ENCODE data around the gene ZNF500.

The ZNF500 gene

DNA sequence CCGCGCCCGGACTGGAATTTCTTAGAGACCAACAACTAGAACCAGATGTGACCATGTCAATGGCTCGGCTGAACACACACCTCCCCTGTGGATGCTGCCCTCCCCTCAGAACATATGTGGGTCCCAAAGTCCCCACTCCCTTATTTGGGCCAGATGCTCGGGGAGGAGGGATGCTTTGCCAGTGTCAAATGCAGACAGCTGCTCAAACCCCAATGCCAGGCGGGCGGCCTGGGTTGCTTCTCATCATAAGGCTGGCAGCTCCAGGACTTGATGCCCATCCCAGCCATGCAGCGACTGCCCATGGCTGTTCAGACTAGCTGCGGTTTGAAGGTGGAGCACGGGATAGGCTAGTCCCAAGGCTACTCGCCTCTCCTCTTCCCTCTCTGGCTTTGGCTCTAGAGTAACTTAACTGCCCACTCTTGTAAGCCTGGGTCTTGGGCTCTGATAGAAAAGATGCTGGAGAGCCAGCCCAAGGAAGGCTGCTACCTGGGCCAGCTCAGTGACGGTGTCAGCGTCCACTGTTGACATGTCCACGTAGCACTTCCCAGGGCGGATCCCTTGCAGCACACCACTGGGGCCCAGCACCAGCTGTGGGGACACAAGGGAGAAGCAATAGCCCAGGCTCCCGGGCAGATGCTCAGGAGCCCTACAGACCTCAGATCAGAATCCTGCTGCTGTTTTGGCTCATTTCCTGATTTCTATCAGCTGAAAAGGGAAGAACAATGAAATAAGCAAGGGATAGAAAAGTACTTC, 46.5 kb upstream of the ZNF500 start:
- TF ChIP-seq, protein P1, sequence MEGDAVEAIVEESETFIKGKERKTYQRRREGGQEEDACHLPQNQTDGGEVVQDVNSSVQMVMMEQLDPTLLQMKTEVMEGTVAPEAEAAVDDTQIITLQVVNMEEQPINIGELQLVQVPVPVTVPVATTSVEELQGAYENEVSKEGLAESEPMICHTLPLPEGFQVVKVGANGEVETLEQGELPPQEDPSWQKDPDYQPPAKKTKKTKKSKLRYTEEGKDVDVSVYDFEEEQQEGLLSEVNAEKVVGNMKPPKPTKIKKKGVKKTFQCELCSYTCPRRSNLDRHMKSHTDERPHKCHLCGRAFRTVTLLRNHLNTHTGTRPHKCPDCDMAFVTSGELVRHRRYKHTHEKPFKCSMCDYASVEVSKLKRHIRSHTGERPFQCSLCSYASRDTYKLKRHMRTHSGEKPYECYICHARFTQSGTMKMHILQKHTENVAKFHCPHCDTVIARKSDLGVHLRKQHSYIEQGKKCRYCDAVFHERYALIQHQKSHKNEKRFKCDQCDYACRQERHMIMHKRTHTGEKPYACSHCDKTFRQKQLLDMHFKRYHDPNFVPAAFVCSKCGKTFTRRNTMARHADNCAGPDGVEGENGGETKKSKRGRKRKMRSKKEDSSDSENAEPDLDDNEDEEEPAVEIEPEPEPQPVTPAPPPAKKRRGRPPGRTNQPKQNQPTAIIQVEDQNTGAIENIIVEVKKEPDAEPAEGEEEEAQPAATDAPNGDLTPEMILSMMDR (IDR thresholded peaks at IDR 0.05; ENCODE audit: low read depth, low read length, poor library complexity, severe bottlenecking), result no peak
- TF ChIP-seq EZH2phosphoT487 (IDR thresholded peaks at IDR 0.05; ENCODE audit: borderline replicate concordance, low read length), result no peak
- Histone ChIP-seq H3K4me3 (ENCODE audit: low read length) (no peak overlapping the region), H3K36me3 (ENCODE audit: control insufficient read depth, low read length) (peaks cover 62% of the 10 kb centered on the region), H3K4me1 (ENCODE audit: control insufficient read depth, low read length) (no peaks in the 10 kb centered on the region), H3F3A (ENCODE audit: control insufficient read depth, insufficient read depth) (no peaks in the 10 kb centered on the region), H3K27ac (ENCODE audit: low read depth, low read length) (no peak overlapping the region), H3K9me2 (replicated peaks; ENCODE audit: control insufficient read depth, low read length) (no peaks in the 10 kb centered on the region), H3K4me2 (ENCODE audit: low read length) (no peak overlapping the region), H3K9me3 (ENCODE audit: control insufficient read depth, insufficient read depth, low read length) (no peaks in the 10 kb centered on the region), H4K20me1 (ENCODE audit: control insufficient read depth, insufficient read depth, low read depth, low read length) (no peaks in the 10 kb centered on the region), H3K79me2 (ENCODE audit: control insufficient read depth, low read length) (no peaks in the 10 kb centered on the region), H3K27me3 (ENCODE audit: control insufficient read depth, low read length) (no peaks in the 10 kb centered on the region)

DNA sequence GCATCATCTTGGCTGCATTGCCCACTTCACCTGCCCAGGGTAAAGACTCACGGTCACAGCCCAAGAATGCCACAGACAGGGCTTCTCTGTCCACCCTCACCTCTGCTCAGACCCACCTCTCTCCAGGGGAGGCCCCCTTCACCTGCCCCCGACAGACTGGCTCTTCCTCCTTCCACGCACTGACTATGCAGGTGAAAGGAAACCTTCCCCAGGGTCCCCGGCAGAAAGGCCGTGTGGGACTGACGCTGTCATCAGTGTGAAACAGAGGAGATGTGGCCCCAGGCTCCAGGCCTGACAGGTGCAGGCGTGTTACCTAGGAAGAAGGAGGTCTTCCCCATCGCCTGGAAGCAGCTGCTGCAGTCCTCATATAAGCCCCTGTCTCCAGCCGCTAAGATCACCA, 44.8 kb upstream of the ZNF500 start:
- H3K79me2 ChIP-seq (ENCODE audit: control insufficient read depth, low read length), result no peaks in the 10 kb centered on the region
- no peak overlapping the region for H3K27ac ChIP-seq (ENCODE audit: low read depth, low read length)
- H3K27me3 ChIP-seq (ENCODE audit: control insufficient read depth, low read length), result no peaks in the 10 kb centered on the region
- peaks cover 63% of the 10 kb centered on the region for H3K36me3 ChIP-seq (ENCODE audit: control insufficient read depth, low read length)
- H3K4me1 ChIP-seq (ENCODE audit: control insufficient read depth, low read length), result no peaks in the 10 kb centered on the region
- no peaks in the 10 kb centered on the region for H3K9me3 ChIP-seq (ENCODE audit: control insufficient read depth, insufficient read depth, low read length)
- TF ChIP-seq EZH2phosphoT487 (IDR thresholded peaks at IDR 0.05; ENCODE audit: borderline replicate concordance, low read length), result no peak
- TF ChIP-seq, protein P1 (IDR thresholded peaks at IDR 0.05; ENCODE audit: low read depth, low read length, poor library complexity, severe bottlenecking), result no peak
- no peaks in the 10 kb centered on the region for H3K9me2 ChIP-seq (replicated peaks; ENCODE audit: control insufficient read depth, low read length)
- H3K4me3 ChIP-seq (ENCODE audit: low read length), result no peak overlapping the region
- no peaks in the 10 kb centered on the region for H3F3A ChIP-seq (ENCODE audit: control insufficient read depth, insufficient read depth)
- no peak overlapping the region for H3K4me2 ChIP-seq (ENCODE audit: low read length)
- H4K20me1 ChIP-seq (ENCODE audit: control insufficient read depth, insufficient read depth, low read depth, low read length), result no peaks in the 10 kb centered on the region

DNA sequence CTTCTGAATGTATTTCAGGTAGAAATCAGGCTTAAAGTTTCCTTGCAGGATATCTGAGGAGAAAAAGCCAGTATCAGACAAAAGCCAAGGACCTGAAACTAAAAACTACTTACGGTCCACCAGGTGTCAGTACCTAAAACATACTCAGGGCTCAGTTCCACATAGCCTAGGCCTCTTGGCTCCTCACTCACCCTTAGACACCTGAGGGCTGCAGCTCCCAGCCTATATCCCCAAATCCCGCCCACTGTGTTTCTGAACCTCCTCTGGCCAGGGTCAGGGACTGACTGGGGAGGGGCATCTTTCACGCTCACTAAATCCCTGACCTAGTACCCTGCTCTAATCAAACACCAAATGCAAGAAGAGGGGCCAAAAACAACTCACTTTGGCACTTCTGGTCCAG, 44.3 kb upstream of the ZNF500 start:
- H3K4me1 ChIP-seq (ENCODE audit: control insufficient read depth, low read length), result no peaks in the 10 kb centered on the region
- no peaks in the 10 kb centered on the region for H4K20me1 ChIP-seq (ENCODE audit: control insufficient read depth, insufficient read depth, low read depth, low read length)
- H3K4me2 ChIP-seq (ENCODE audit: low read length), result no peak overlapping the region
- H3K79me2 ChIP-seq (ENCODE audit: control insufficient read depth, low read length), result no peaks in the 10 kb centered on the region
- peaks cover 62% of the 10 kb centered on the region for H3K36me3 ChIP-seq (ENCODE audit: control insufficient read depth, low read length)
- H3K27me3 ChIP-seq (ENCODE audit: control insufficient read depth, low read length), result no peaks in the 10 kb centered on the region
- no peak for TF ChIP-seq EZH2phosphoT487 (IDR thresholded peaks at IDR 0.05; ENCODE audit: borderline replicate concordance, low read length)
- TF ChIP-seq, protein P1 (IDR thresholded peaks at IDR 0.05; ENCODE audit: low read depth, low read length, poor library complexity, severe bottlenecking), result no peak
- no peaks in the 10 kb centered on the region for H3K9me2 ChIP-seq (replicated peaks; ENCODE audit: control insufficient read depth, low read length)
- no peaks in the 10 kb centered on the region for H3F3A ChIP-seq (ENCODE audit: control insufficient read depth, insufficient read depth)
- H3K9me3 ChIP-seq (ENCODE audit: control insufficient read depth, insufficient read depth, low read length), result no peaks in the 10 kb centered on the region
- no peak overlapping the region for H3K4me3 ChIP-seq (ENCODE audit: low read length)
- no peak overlapping the region for H3K27ac ChIP-seq (ENCODE audit: low read depth, low read length)

All from DOHH2 (cell line).